GM10847 (cell line): ENCODE measurements around the gene TIPARP.

ENCODE experiments used
- POLR2A ChIP-seq: IDR thresholded peaks from 2 replicates; pipeline ENCODE4 v1.6.1; 2011; ENCODE audit not compliant: insufficient read length; ENCODE audit errors: extremely low read depth

Gene TIPARP

GRCh38 chr3:156735471-156735870, 61.1 kb downstream of the TIPARP start:
- no peak for TF ChIP-seq POLR2A

GRCh38 chr3:156738251-156738650, 63.9 kb downstream of the TIPARP start:
- no peak for TF ChIP-seq POLR2A

GRCh38 chr3:156739976-156740375, 65.6 kb downstream of the TIPARP start:
- TF ChIP-seq POLR2A, result no peak

GRCh38 chr3:156741935-156742334, 67.5 kb downstream of the TIPARP start:
- no peak for TF ChIP-seq POLR2A

- no peak for TF ChIP-seq POLR2A
These were observed 68.0 kb downstream of the TIPARP start for GRCh38 chr3:156742401-156742800.

GRCh38 chr3:156743859-156744258, 69.5 kb downstream of the TIPARP start:
- TF ChIP-seq POLR2A, result no peak

GRCh38 chr3:156744631-156745030, 70.2 kb downstream of the TIPARP start:
- TF ChIP-seq POLR2A, result no peak

GRCh38 chr3:156745766-156746165, 71.4 kb downstream of the TIPARP start:
- no peak for TF ChIP-seq POLR2A

GRCh38 chr3:156747046-156747445, 72.7 kb downstream of the TIPARP start:
- TF ChIP-seq POLR2A, result no peak

- no peak for TF ChIP-seq POLR2A
These were observed 74.9 kb downstream of the TIPARP start for GRCh38 chr3:156749244-156749643.

- TF ChIP-seq POLR2A, result no peak
These were observed 75.9 kb downstream of the TIPARP start for GRCh38 chr3:156750191-156750873.

GRCh38 chr3:156750874-156751245, 76.5 kb downstream of the TIPARP start:
- no peak for TF ChIP-seq POLR2A

GRCh38 chr3:156751461-156752025, 77.2 kb downstream of the TIPARP start:
- TF ChIP-seq POLR2A, result no peak
